Progenitor cell of endocrine pancreas (in vitro differentiated cells): ENCODE data around the gene NEK7. TPM values are rescaled to one million over a fixed set of nuclear protein-coding genes. Genes with fewer than 3 reads are reported as not detected.
A peak's percentile ranks its signal among the peaks of the same experiment; 100 is the strongest.

Experiments
- DNase-seq: peaks from one replicate; pipeline ENCODE4 v3.0.0; 2021; ENCODE audit warnings: low spot score; ENCODE audit not compliant: unreplicated experiment
- H3K27ac Mint-ChIP-seq: 2 replicates; pipeline ENCODE4 v1.8.0; 2021; ENCODE audit warnings: mild to moderate bottlenecking, moderate library complexity, mixed read lengths
- H3K27me3 Mint-ChIP-seq: 2 replicates; pipeline ENCODE4 v1.8.0; 2021; ENCODE audit warnings: mixed read lengths
- H3K36me3 Mint-ChIP-seq: 2 replicates; pipeline ENCODE4 v1.8.0; 2022; ENCODE audit warnings: mixed read lengths; ENCODE audit not compliant: insufficient read depth
- H3K4me1 Mint-ChIP-seq: 2 replicates; pipeline ENCODE4 v1.8.0; 2021; ENCODE audit warnings: low read depth, mixed read lengths
- H3K4me3 Mint-ChIP-seq: 2 replicates; pipeline ENCODE4 v1.8.0; 2021; ENCODE audit warnings: low read depth, mild to moderate bottlenecking, moderate library complexity, mixed read lengths
- H3K9me3 Mint-ChIP-seq: 2 replicates; pipeline ENCODE4 v1.8.0; 2021; ENCODE audit warnings: low read depth, mixed read lengths
- total RNA-seq: library from RNA; stranded (reverse); gene quantifications from 2 replicates; pipeline ENCODE4 v1.2.1, GENCODE V29; 2021
- TF ChIP-seq, protein P1 (sequence below): fragments of 200-600 bp; sonication (generic); IDR thresholded peaks from one replicate; pipeline ENCODE4 v1.5.0; 2021; ENCODE audit warnings: antibody characterized with exemption, mild to moderate bottlenecking; ENCODE audit not compliant: unreplicated experiment

Gene NEK7
- total RNA-seq, 1 donor from 2014 or later: 25.9 TPM

DNA sequence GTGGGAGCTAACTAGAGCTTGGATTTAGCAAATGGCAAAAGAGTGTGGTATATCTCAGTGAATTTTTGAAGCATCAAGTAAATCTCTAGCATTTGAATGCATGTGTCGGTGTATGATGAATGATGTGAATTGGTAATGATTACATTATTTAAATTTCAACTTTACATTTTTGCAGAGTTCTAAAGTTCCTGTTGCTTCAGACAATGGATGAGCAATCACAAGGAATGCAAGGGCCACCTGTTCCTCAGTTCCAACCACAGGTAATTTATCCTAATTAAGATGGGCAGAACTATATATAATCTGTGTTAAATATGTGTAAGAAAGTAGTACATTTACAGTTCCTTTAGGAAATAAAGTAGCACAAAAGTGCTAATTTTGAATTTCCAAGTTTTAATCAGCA is 75.6 kb downstream of the NEK7 start:
- H3K36me3 Mint-ChIP-seq: peaks cover 4% of the 10 kb centered on the region
- H3K9me3 Mint-ChIP-seq: peaks cover 3% of the 10 kb centered on the region
- H3K27ac Mint-ChIP-seq: peak overlapping the region; percentile 60
- TF ChIP-seq, protein P1, sequence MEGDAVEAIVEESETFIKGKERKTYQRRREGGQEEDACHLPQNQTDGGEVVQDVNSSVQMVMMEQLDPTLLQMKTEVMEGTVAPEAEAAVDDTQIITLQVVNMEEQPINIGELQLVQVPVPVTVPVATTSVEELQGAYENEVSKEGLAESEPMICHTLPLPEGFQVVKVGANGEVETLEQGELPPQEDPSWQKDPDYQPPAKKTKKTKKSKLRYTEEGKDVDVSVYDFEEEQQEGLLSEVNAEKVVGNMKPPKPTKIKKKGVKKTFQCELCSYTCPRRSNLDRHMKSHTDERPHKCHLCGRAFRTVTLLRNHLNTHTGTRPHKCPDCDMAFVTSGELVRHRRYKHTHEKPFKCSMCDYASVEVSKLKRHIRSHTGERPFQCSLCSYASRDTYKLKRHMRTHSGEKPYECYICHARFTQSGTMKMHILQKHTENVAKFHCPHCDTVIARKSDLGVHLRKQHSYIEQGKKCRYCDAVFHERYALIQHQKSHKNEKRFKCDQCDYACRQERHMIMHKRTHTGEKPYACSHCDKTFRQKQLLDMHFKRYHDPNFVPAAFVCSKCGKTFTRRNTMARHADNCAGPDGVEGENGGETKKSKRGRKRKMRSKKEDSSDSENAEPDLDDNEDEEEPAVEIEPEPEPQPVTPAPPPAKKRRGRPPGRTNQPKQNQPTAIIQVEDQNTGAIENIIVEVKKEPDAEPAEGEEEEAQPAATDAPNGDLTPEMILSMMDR: no peak
- DNase-seq: no peak
- no peak overlapping the region for H3K4me3 Mint-ChIP-seq
- H3K4me1 Mint-ChIP-seq: peaks cover 1% of the 10 kb centered on the region
- H3K27me3 Mint-ChIP-seq: no peaks in the 10 kb centered on the region

- TF ChIP-seq, protein P1: no peak
- peaks cover 1% of the 10 kb centered on the region for H3K4me1 Mint-ChIP-seq
- peaks cover 4% of the 10 kb centered on the region for H3K36me3 Mint-ChIP-seq
- H3K4me3 Mint-ChIP-seq: no peak overlapping the region
- no peaks in the 10 kb centered on the region for H3K27me3 Mint-ChIP-seq
- DNase-seq: no peak
- peaks cover 3% of the 10 kb centered on the region for H3K9me3 Mint-ChIP-seq
- no peak overlapping the region for H3K27ac Mint-ChIP-seq
These were observed 76.3 kb downstream of the NEK7 start for GRCh38 chr1:198232940-198233675.

DNA sequence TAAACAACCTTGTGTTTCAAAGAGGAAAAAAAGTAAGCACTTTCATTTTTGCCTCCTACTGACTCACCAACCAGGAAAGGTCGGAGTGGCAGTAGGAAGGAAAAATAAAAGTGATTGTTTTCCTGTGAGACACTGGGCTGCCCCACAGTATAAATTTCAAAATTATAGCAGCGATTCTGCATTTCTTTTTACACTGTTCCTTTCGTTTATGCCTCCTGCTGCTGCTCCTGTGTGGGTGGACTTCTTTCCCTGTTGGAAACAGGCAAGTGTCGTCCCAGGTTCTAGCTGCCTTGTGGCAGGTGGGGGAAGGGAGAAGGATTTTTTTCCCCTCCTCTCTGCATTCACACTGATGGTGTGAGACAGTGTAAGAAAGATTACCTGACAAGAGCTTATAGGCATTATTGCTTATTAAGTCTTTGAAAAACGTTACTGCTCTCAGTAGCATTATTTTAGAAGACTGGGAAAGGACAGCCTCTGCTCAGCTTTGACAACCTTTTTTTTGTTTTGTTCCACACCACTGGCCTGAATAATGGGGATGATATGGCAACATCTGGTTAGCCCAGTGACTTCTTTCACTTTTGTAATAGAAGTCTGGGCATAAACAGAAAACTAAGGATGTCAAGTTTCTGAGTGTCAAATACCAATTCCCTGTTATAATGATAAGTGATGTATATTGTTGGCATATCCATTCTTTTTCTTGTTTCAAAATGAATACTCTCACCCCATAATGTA is 77.9 kb downstream of the NEK7 start:
- Mint-ChIP-seq H3K36me3 (peaks cover 4% of the 10 kb centered on the region), H3K4me1 (peaks cover 1% of the 10 kb centered on the region), H3K4me3 (no peak overlapping the region), H3K9me3 (peaks cover 3% of the 10 kb centered on the region), H3K27me3 (no peaks in the 10 kb centered on the region), H3K27ac (no peak overlapping the region)
- DNase-seq: no peak
- TF ChIP-seq, protein P1: no peak

- TF ChIP-seq, protein P1: no peak
- no peak for DNase-seq
- Mint-ChIP-seq H3K4me3 (no peak overlapping the region), H3K27me3 (no peaks in the 10 kb centered on the region), H3K27ac (no peak overlapping the region), H3K4me1 (no peaks in the 10 kb centered on the region), H3K36me3 (peaks cover 6% of the 10 kb centered on the region), H3K9me3 (peaks cover 3% of the 10 kb centered on the region)
These were observed 81.3 kb downstream of the NEK7 start for GRCh38 chr1:198238121-198238520.

- H3K4me3 Mint-ChIP-seq: no peak overlapping the region
- H3K9me3 Mint-ChIP-seq: no peaks in the 10 kb centered on the region
- peaks cover 2% of the 10 kb centered on the region for H3K36me3 Mint-ChIP-seq
- no peaks in the 10 kb centered on the region for H3K27me3 Mint-ChIP-seq
- no peak overlapping the region for H3K27ac Mint-ChIP-seq
- H3K4me1 Mint-ChIP-seq: peaks cover 9% of the 10 kb centered on the region
- TF ChIP-seq, protein P1: no peak
- DNase-seq: no peak
These were observed 84.8 kb downstream of the NEK7 start for GRCh38 chr1:198241553-198241952.
